CD4-positive, alpha-beta T cell (primary cell): ENCODE data around the gene CDKAL1. TPM values are rescaled to one million over a fixed set of nuclear protein-coding genes. Genes with fewer than 3 reads are reported as not detected.
"Not testable (repeated sequence)": the region's sequence is repeated elsewhere in the genome, so short reads cannot be mapped to it uniquely, and the experiment has no call there.

ENCODE experiments used
- ATAC-seq: fragments of 200-7000 bp; cut with Tn5 transposase; one replicate; pipeline ENCODE4 v1.10.0; 2022; ENCODE audit warnings: mild to moderate bottlenecking; ENCODE audit not compliant: poor library complexity
- CTCF ChIA-PET: fragments of 350-600 bp; sonication (Branson Sonifier 250); formaldehyde crosslinking; loops from one replicate; lab custom pipeline; 2021; ENCODE audit warnings: antibody characterized with exemption, inconsistent platforms; lab: Charles Lee
- POLR2A ChIA-PET: fragments of 350-600 bp; sonication (Branson Sonifier 250); formaldehyde crosslinking; loops from one replicate; lab custom pipeline; 2021; ENCODE audit warnings: antibody characterized with exemption, inconsistent platforms; lab: Charles Lee
- DNase-seq, 14 experiments: peaks; one replicate each; pipeline ENCODE4 v3.0.0-alpha.2; 2013 to 2020; ENCODE audit warnings: mixed read lengths in 2 of 14
- H3K27ac ChIP-seq, 2 donors: one replicate each; pipeline versions ENCODE4 v1.5.1 to v1.7.0; 2013; ENCODE audit warnings: low read length in 2 of 2, low read depth in 1 of 2, mild to moderate bottlenecking in 1 of 2
- H3K27me3 ChIP-seq, 2 experiments: 1 replicate in 1 of 2; 2 replicates in 1 of 2; pipeline versions ENCODE4 v1.6.1 to v1.7.0; 2013; ENCODE audit warnings: low read length in 2 of 2, control low read depth in 1 of 2, mild to moderate bottlenecking in 1 of 2, moderate library complexity in 1 of 2; ENCODE audit not compliant: insufficient read depth in 2 of 2, control insufficient read depth in 1 of 2
- H3K36me3 ChIP-seq: one replicate; pipeline ENCODE4 v1.6.1; 2013; ENCODE audit warnings: low read length, control low read depth; ENCODE audit not compliant: insufficient read depth
- H3K4me1 ChIP-seq: one replicate; pipeline ENCODE4 v1.6.1; 2013; ENCODE audit warnings: low read length, control low read depth; ENCODE audit not compliant: insufficient read depth
- H3K4me3 ChIP-seq: one replicate; pipeline ENCODE4 v1.5.1; 2013; ENCODE audit warnings: mild to moderate bottlenecking, low read length, moderate library complexity
- H3K9me3 ChIP-seq, 2 experiments: 1 replicate in 1 of 2; 2 replicates in 1 of 2; pipeline versions ENCODE4 v1.6.1 to v1.7.0; 2013; ENCODE audit warnings: low read length in 2 of 2, mild to moderate bottlenecking in 2 of 2, control low read depth in 1 of 2, moderate library complexity in 1 of 2; ENCODE audit not compliant: control insufficient read depth in 1 of 2, insufficient read depth in 1 of 2
- H3K27ac Mint-ChIP-seq: one replicate; pipeline ENCODE4 v1.8.0; 2020; ENCODE audit warnings: mixed read lengths
- H3K27me3 Mint-ChIP-seq: one replicate; pipeline ENCODE4 v1.8.0; 2021; ENCODE audit warnings: mixed read lengths
- H3K36me3 Mint-ChIP-seq: one replicate; pipeline ENCODE4 v1.8.0; 2021; ENCODE audit warnings: low read depth, mixed read lengths
- H3K4me1 Mint-ChIP-seq: one replicate; pipeline ENCODE4 v1.8.0; 2021; ENCODE audit warnings: low read depth, mixed read lengths
- H3K4me3 Mint-ChIP-seq: one replicate; pipeline ENCODE4 v1.8.0; 2020; ENCODE audit warnings: mild to moderate bottlenecking, mixed read lengths
- H3K9me3 Mint-ChIP-seq: one replicate; pipeline ENCODE4 v1.8.0; 2020; ENCODE audit warnings: mixed read lengths
- CTCF ChIP-seq: fragments of 200-600 bp; IDR thresholded peaks from one replicate; pipeline ENCODE4 v1.8.0; 2022; ENCODE audit warnings: antibody characterized with exemption, mild to moderate bottlenecking
- intact Hi-C, 2 experiments: fragments of 100-400 bp; cut with DNase I in 1 of 2; cut with micrococcal nuclease in 1 of 2; formaldehyde crosslinking; loops; one replicate each; pipeline versions ENCODE4 v1.15.1 to v1.9.0; 2023 to 2025; cut with DNase I, micrococcal nuclease
- total RNA-seq, 174 experiments: library from RNA in 2 of 174; stranded (reverse) in 2 of 174; gene quantifications; one replicate each; pipeline ENCODE4 v1.2.3 and lab custom pipeline; 2021 to 2026

CDKAL1 gene
- total RNA-seq, 2 experiments from 2014 or later: 21.3 to 23.9 TPM

GRCh38 chr6:20529086-20529448 lies 5.2 kb upstream of the CDKAL1 start:
- not testable (repeated sequence) for H3K27ac ChIP-seq, H3K27me3 Mint-ChIP-seq, H3K4me3 ChIP-seq, H3K9me3 Mint-ChIP-seq, H3K9me3 ChIP-seq, H3K36me3 ChIP-seq, H3K36me3 Mint-ChIP-seq, H3K27me3 ChIP-seq, H3K27ac Mint-ChIP-seq
- Mint-ChIP-seq H3K4me1 (peaks cover 15% of the 10 kb centered on the region), H3K4me3 (peak overlapping the region; percentile 14)
- intact Hi-C loops: loop anchor here (1.0 to 2.0 kb wide), 3 partner anchors 125 to 438 kb away; no protein-coding TSS in a partner anchor
- TF ChIP-seq CTCF: peak; percentile 48
- ChIA-PET CTCF (interaction anchor here (1.0 to 2.6 kb wide), 4 partner anchors 10 to 238 kb away, joined by 3 to 18 read pairs (median 3); no protein-coding TSS in a partner anchor), POLR2A (interaction anchor here (2.0 kb wide), 1 partner anchor 124 kb away, joined by 10 read pairs; no protein-coding TSS in a partner anchor)
- DNase-seq: peak in 4 of 14 experiments; percentile 1 to 75 (median 68)
- ATAC-seq: peak; percentile 87
- peaks cover 14% of the 10 kb centered on the region for H3K4me1 ChIP-seq

GRCh38 chr6:20532881-20533280 lies 1.4 kb upstream of the CDKAL1 start:
- DNase-seq (no peak), ATAC-seq (no peak)
- Mint-ChIP-seq H3K4me3 (peak overlapping the region; percentile 65), H3K36me3 (peaks cover 31% of the 10 kb centered on the region), H3K4me1 (peaks cover 46% of the 10 kb centered on the region), H3K9me3 (no peaks in the 10 kb centered on the region), H3K27me3 (peaks cover 6% of the 10 kb centered on the region), H3K27ac (no peak overlapping the region)
- POLR2A ChIA-PET: interaction anchor here (0.7 to 3.4 kb wide), 2 partner anchors 129 to 242 kb away, joined by 5 to 14 read pairs; no protein-coding TSS in a partner anchor
- no peak overlapping the region for H3K27ac ChIP-seq
- peaks cover 15% of the 10 kb centered on the region for H3K4me1 ChIP-seq
- intact Hi-C loops: no loop called here
- H3K4me3 ChIP-seq: no peak overlapping the region
- H3K27me3 ChIP-seq: no peaks in the 10 kb centered on the region
- CTCF ChIA-PET: interaction anchor here (0.7 to 1.3 kb wide), 2 partner anchors 128 to 1061 kb away, joined by 3 to 4 read pairs; partner anchors contain the start of gene SOX4
- no peaks in the 10 kb centered on the region for H3K9me3 ChIP-seq
- no peaks in the 10 kb centered on the region for H3K36me3 ChIP-seq
- TF ChIP-seq CTCF: no peak

GRCh38 chr6:20533746-20534294 lies 437 bp upstream of the CDKAL1 start:
- peaks cover 6% of the 10 kb centered on the region for H3K27me3 Mint-ChIP-seq

More at GRCh38 chr6:20533746-20534294, 437 bp upstream of the CDKAL1 start:
- Histone ChIP-seq H3K4me3 (peak overlapping the region; percentile 86), H3K36me3 (no peaks in the 10 kb centered on the region), H3K4me1 (peaks cover 6% of the 10 kb centered on the region), H3K9me3 (no peaks in the 10 kb centered on the region), H3K27ac (peak overlapping the region in 1 of 2 donors; percentile 86), H3K27me3 (no peaks in the 10 kb centered on the region)
- ATAC-seq (no peak), DNase-seq (no peak)
- intact Hi-C loops: no loop called here
- no peak for TF ChIP-seq CTCF
- peaks cover 43% of the 10 kb centered on the region for H3K4me1 Mint-ChIP-seq
- H3K27ac Mint-ChIP-seq: peak overlapping the region; percentile 98
- CTCF ChIA-PET: interaction anchor here (1.2 to 1.4 kb wide), 2 partner anchors 30 to 129 kb away, joined by 4 read pairs; no protein-coding TSS in a partner anchor
- peaks cover 40% of the 10 kb centered on the region for H3K36me3 Mint-ChIP-seq
- no peaks in the 10 kb centered on the region for H3K9me3 Mint-ChIP-seq
- POLR2A ChIA-PET: interaction anchor here (0.8 to 3.4 kb wide), 5 partner anchors 31 to 321 kb away, joined by 3 to 15 read pairs (median 6); partner anchors contain the start of gene MBOAT1
- peak overlapping the region; percentile 99 for H3K4me3 Mint-ChIP-seq
